ENCODE data around the gene B4GALT3.

B4GALT3 gene

GRCh38 chr1:161131523-161132409, 45.5 kb downstream of the B4GALT3 start:
- H3K27ac ChIP-seq: peak overlapping the region; percentile 91
- TF ChIP-seq, protein P1, sequence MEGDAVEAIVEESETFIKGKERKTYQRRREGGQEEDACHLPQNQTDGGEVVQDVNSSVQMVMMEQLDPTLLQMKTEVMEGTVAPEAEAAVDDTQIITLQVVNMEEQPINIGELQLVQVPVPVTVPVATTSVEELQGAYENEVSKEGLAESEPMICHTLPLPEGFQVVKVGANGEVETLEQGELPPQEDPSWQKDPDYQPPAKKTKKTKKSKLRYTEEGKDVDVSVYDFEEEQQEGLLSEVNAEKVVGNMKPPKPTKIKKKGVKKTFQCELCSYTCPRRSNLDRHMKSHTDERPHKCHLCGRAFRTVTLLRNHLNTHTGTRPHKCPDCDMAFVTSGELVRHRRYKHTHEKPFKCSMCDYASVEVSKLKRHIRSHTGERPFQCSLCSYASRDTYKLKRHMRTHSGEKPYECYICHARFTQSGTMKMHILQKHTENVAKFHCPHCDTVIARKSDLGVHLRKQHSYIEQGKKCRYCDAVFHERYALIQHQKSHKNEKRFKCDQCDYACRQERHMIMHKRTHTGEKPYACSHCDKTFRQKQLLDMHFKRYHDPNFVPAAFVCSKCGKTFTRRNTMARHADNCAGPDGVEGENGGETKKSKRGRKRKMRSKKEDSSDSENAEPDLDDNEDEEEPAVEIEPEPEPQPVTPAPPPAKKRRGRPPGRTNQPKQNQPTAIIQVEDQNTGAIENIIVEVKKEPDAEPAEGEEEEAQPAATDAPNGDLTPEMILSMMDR (conservative IDR thresholded peaks at IDR 0.05): no peak
- TF ChIP-seq ZFX (IDR thresholded peaks at IDR 0.05): no peak

- no peak for TF ChIP-seq ZFX (IDR thresholded peaks at IDR 0.05)
- TF ChIP-seq, protein P1 (conservative IDR thresholded peaks at IDR 0.05): no peak
- H3K27ac ChIP-seq: no peak overlapping the region
Observed at GRCh38 chr1:161130266-161130665, 47.0 kb downstream of the B4GALT3 start.

- no peak overlapping the region for H3K27ac ChIP-seq
- TF ChIP-seq, protein P1 (conservative IDR thresholded peaks at IDR 0.05): no peak
- TF ChIP-seq ZFX (IDR thresholded peaks at IDR 0.05): no peak
Observed at GRCh38 chr1:161128591-161129420, 48.5 kb downstream of the B4GALT3 start.

GRCh38 chr1:161127649-161128048, 49.7 kb downstream of the B4GALT3 start:
- no peak overlapping the region for H3K27ac ChIP-seq
- no peak for TF ChIP-seq ZFX (IDR thresholded peaks at IDR 0.05)
- TF ChIP-seq, protein P1 (conservative IDR thresholded peaks at IDR 0.05): no peak

GRCh38 chr1:161122967-161123366, 54.3 kb downstream of the B4GALT3 start:
- H3K27ac ChIP-seq: no peak overlapping the region
- TF ChIP-seq ZFX (IDR thresholded peaks at IDR 0.05): no peak
- TF ChIP-seq, protein P1 (conservative IDR thresholded peaks at IDR 0.05): no peak

GRCh38 chr1:161121834-161122233, 55.5 kb downstream of the B4GALT3 start:
- H3K27ac ChIP-seq: no peak overlapping the region
- TF ChIP-seq, protein P1 (conservative IDR thresholded peaks at IDR 0.05): no peak
- no peak for TF ChIP-seq ZFX (IDR thresholded peaks at IDR 0.05)
